RCC 7860 (cell line): ENCODE results near the gene ZNF688.
"Not testable (repeated sequence)": the region's sequence is repeated elsewhere in the genome, so short reads cannot be mapped to it uniquely, and the experiment has no call there.

Experiments used
- DNase-seq: peaks from one replicate; pipeline ENCODE4 v3.0.0-alpha.2; 2015; ENCODE audit warnings: low spot score
- FAIRE-seq: peaks from 2 replicates; lab custom pipeline; 2012; peaks lifted over from hg19 to GRCh38; lab: Jason Lieb, UNC

ZNF688 gene

DNA sequence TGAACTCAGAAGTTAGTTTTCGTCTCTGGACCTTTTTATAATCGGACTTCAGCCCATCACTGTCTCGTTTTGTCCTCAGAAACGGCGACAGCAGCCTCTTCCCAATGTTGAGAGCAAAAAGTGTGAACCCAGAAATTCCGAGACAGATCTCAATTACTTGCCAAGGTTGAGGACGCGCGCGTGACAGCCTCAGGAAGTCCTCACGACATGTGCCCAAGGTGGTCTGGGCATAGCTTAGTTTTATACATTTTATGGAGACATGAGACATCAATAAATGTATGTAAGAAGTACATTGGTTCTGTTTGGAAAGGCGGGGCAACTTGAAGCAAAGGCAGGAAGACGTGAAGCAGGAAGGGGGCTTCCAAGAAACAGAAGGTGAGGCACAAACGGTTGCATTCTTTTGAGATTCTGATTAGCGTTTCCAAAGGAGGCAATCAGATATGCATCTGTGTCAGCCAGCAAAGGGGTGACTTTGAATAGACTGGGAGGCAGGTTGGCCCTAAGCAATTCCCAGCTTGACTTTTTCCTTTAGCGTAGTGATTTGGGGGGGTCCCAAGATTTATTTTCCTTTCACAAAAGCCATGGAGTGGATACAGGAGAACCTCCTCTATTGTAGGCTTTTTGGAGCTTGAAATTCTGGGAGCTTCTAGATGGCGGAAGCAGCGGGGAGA, 36.3 kb downstream of the ZNF688 start:
- no peak for DNase-seq
- no peak for FAIRE-seq

DNA sequence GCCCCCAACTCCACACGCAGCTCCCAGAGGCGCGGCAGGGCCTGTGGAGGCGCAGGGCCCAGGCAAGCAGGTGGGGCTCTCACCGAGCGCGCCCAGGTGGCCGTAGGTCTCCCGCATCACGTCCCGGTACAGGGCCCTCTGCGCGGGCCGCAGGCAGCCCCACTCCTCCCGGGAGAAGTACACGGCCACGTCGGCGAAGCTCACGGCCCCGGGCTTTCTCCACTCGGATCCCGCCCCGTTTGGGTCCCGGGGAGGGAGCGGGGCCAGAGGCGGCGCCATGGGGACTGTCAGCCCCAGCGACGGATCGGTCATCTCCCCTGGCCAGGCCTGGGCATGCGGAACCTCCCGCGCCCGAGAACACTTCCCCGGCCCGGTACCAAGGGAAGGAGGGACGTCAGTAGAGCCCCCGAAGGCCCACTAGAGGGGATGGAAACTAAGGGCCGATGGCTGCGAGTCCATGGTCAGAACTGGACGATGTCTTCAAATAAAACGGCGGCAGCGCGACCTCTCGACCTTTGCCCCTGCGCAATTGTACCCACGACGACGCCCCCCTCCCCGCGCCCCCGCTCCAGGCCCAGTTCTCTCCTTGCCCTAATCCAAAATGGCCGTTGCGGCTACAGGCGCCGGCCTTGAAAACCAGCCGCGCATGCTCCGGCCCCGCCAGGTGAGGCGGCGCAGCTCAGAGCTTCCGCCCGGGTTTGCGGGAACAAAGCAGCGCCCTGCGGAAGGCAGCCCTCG, 37.0 kb downstream of the ZNF688 start, which contains the start of gene ZNF747:
ZNF747 (minus strand) TSS at position 491 of the 738 bp plus-strand sequence; CDS start at position 312, 179 bp downstream.
- no peak for FAIRE-seq
- peak; percentile 45 for DNase-seq

DNA sequence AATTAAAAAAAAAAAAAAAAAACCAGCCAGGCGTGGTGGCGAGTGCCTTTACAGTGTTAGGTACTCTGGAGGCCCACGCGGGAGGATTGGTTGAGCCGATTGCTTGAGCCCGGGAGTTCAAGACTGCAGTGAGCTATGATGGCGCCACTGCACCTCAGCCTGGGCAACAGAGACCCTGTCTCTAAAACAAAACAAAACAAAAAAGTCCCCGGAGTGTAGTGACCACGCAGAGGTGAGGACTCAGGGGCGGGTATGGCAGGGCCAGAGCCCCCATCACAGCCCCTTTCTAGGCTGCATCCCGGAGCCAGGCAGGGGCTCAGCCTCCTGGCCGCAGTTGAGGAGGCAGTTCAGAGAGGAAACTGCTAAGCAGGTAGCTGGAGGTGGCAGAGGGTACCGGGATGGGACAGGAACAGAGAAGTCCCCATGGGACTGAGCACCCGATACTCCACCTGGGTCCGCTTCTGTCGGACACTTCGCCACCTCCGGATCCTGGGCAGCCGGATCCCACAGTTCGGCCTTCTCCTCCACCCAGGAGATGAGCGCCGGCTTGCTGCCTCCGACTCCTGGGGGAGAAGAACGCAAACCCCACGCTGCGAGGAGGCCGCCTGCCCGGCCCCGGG, 37.7 kb downstream of the ZNF688 start:
- FAIRE-seq (no peak), DNase-seq (no peak)

DNA sequence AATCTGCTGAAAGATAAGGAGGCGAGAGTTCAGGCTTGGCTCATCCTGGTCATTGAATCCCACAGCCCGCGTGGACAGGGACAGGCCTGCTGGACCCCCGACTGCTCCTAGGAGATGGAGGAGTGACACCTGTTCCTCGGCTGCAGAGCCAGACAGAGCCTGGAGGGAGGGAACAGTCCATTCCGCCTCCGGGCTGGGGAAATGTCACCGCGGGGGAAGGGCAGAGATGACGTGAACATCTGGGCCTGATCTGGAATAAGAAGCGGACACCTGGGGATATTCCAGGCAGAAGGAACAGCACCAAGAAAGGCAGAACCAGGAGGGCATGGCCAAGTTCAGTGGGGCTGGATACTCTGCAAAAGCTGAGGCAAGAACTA, 38.4 kb downstream of the ZNF688 start:
- no peak for DNase-seq
- FAIRE-seq = no peak

DNA sequence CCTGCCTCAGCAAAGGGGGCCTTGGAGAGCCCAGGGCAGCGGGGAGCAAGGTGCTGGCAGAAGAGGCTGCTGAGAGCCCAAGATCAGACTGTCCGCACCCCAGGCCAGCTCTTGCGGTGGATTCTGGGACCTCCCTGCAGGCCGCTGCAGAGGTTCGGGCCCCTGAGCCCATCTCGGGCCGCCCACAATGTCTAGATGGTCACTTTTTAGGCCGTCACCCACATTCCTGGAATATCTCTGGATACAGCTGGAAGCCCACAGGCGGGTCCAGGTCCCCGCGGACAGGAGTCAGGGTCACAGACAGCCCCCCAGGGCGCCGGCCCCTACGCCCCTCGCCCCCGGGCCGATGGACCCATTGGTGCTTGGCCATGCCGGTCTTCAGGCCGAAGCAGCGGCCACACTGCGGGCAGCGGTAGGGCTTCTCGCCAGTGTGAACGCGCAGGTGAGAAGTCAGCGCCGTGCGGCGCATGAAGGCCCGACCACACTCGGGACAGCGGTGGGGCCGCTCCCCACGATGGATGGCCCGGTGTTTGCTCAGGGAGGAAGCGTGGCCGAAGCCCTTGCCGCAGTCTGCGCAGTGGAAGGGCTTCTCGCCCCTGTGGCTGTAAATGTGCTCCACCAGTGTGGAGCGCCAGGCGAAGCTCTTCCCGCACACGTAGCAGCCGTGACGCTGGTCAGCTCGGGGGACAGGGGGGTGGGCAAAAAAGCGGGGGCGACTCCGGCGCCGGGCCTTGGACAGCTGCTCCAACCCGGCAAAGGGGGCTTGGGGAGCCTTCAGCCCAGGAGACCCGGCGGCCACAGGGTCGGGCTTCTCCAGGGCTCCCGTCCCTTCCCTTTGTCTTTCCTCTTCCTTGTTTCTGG, 39.0 kb downstream of the ZNF688 start:
- DNase-seq (no peak), FAIRE-seq (no peak)

DNA sequence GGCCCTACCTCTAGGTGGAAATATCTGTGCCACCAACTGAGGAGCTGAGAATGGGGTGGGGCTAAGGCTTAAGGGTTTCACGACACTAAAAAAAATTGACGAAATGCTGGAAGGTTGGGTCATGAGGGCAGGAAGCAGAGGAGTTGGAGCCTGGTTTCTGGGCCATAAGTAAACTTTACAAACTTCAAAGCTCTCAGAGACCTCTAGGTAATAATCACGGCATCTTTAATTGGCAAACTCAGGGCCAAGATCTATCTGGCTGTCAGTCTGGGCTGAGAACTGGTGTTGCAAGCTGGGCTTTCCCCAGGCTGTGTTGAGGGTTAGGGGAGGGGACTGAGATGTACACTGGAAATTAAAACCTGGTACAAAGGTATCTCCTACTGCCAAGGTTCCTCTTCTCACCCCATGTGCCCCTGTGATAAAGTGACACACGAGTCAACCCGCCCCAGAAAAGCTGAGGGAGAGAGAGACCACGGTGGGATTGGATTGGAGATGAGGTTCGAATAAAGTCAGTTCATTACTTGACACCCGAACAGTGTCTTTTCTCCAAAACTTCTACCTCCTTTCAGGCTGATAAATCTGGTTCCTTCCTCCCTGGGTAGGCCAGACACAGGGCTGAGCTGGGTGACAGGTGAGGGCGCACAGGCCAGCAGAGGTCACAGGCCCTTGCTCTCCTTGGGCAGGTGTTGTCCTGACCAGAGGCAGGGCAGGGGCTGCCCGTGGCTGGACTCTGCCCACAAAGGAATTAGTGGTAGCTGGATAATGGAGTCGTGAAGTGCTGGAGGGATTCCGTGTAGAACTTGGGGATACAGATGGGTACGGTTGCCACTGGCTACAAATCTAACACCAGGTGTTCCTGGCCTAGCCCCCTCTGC, 41.1 kb downstream of the ZNF688 start:
- DNase-seq (no peak), FAIRE-seq (no peak)

DNA sequence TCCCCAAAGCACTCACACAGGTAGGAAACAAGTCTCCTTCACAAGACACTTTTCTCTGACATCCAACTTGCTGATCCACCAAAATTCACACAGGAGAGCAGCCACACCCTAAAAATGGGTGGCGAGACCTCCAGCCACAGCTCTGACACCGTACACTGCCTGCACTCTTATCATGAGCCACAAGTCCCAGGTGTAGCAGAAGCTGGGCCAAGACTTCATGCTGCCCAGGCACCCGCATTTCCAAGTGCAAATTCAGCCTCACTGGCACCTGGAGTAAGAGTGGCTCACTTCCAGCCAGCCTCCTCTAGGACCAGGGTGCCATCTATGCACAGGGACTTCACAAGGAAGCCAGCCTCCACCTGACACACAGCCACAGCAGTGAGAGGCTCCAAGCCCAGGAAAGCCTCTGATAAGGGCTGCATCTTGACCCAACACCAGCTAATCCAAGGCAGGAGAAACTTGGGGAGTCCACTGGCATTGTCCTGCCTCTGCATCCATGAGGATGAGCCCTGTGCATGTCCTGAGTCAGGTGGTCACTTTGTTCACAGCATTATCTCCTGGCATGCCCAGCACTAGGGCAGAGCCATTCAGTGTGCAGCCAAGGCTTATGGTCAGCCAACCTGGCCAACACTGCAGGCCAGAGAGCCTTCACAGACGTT, 42.6 kb downstream of the ZNF688 start:
- FAIRE-seq = no peak

DNA sequence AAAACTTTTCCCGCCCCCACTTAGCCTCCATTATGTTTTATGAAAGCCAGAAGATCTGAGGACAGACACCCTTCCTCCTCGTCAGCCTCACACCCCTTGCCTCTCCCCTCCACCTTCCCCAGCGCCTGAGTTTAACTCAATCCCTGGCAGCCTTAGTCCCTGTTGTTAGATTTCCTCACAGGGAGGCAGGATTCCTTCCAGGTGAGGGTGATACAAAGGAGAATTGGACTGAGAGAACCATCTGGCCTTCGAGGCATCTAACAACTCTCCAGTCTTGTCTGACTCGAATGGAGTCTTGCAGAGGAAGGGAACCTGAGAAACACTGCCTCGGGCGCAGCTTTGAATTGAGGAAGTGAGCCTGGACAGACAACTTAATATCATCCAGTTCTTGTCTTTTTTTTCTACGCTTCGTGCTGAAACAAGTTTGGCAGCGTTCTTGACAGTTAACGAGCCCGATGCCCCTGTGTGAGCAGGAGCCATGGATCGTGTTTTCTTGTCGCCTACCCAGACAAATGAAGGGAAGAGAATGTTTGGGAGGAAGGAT, 43.8 kb downstream of the ZNF688 start:
- FAIRE-seq (no peak), DNase-seq (no peak)

More for the DNA sequence above, 42.6 kb downstream of the ZNF688 start:
- no peak for DNase-seq

DNA sequence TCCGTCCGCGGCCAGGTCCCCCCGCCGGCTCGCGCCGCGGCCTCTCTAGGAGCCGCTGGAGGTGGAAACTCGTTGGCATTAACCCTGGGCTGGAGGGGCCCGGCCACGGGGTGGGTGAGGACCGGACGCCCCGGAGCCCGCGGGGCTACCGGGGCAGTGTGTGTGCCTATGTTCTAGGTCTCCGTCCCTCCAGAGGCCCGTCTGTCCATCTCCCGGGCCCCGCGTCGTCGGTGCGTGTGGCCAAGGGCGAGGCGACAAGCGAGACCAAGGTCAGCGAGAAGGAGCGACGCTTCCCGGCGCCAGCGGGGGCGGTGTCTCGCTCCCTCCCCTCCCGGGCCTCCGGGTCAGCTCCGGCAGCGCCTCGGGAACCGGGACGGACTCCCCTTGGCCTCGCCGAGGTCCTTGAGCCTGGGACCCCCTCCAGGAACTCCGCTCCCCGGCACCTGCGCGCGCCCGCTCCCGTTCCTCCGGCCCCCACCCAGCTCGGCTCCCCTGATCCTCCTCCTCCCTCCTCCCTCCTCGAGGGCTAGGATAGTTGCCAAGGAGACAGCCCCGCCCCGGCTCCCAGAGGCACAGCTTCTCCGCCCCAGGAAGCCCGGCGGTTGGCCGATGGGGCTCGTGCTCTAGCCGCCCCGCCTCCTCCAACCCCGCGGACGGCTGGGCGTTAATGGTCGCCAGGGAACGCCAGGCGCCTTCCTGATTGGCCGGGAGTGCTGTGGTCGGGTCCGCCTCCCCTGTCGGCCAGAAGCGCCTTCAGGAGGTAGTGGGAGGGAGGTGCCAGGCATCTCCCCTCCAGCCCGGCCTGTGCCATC, 44.5 kb downstream of the ZNF688 start:
- FAIRE-seq (peak; percentile 82), DNase-seq (peak; percentile 91)

DNA sequence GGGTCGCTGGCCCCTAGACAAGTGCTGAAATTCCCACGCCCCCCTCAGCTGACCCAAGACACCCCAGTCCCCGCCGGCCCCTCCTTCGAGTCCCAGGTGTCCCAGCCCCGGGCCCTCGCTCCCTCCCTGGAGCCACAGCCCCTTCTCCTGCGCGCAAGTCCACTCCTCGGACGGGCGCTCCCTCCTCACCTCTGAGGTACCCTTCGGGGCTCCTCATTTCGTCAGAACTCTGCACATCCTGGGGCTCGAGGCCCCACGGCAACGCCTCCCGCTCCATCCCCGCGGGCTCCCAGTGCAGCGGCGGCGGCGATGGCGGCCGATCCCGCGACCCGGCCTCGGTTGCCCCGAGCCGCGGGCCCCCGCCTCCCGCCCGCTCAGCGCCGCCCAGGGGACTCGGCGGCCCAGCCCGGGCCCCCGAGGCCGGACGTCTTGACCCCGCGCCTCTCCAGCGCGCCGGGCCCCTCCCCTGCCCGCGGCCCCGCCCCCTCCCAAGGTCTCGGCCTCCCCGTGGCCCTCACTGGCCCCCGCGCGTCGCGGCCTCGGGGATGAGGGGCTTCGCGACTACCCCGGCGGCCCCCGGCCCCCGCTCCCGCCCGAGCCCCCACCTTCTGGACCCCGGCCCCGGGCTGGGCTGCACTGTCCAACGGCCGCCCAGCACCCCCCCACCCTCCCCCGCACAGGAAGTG, 45.2 kb downstream of the ZNF688 start, which contains the start of gene ZNF768:
ZNF768 (minus strand) TSS at position 430 of the 686 bp plus-strand sequence; CDS start at position 277, 153 bp downstream.
- DNase-seq (no peak), FAIRE-seq (no peak)

DNA sequence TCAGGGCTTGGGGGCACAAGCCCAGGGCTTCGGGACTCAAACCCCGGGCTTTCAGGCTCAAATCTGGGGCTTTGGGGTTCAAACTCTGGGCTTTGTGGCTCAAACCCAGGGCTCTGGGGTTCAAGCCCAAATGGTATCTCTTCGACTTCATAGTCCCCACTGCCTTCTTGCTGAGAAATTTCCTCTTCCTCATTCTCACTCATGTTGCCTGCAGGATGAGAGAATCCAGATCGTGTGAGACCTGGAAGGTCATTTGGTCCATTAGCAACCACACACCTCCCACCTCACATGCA, 45.7 kb downstream of the ZNF688 start:
- FAIRE-seq (no peak), DNase-seq (no peak)

DNA sequence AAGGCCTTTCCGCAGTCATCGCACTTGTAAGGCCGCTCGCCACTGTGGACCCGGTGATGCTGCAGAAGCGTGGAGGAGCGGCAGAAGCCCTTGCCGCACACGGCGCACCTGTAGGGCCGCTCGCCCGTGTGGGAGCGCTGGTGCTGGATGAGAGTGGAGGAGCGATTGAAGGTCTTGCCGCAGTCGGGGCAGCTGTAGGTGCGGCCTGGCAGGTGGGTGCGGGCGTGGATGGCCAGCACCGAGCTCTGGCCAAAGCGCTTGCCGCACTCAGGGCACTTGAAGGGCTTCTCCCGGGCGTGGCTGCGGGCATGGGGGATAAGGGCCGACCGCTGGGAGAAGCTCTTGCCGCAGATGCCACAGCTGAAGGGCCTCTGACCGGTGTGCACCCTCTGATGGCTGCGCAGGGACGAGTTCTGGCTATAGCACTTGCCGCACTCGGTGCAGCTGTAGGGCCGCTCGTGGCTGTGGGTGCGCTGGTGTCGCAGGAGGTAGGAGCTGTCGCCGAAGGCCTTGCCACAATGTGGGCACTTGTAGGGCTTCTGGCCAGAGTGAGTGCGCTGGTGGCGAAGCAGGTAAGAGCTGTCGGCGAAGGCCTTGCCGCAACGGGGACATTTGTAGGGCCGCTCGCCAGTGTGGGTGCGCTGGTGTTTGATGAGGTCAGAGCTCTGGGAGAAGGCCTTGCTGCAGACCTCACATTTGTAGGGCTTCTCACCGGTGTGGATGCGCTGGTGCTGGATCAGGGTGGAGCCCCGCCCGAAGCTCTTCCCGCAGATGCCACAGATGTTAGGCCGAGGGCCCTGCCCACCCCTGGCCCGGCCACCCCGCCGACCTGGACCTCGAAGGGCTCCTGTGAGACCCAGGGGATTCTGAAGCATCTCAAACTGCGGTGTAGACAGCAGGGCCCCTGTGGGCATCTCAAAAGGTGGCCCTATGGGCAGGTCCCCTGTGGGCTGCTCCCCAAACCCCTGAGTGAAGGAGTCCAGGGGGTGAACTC, 46.6 kb downstream of the ZNF688 start:
- FAIRE-seq = no peak

DNA sequence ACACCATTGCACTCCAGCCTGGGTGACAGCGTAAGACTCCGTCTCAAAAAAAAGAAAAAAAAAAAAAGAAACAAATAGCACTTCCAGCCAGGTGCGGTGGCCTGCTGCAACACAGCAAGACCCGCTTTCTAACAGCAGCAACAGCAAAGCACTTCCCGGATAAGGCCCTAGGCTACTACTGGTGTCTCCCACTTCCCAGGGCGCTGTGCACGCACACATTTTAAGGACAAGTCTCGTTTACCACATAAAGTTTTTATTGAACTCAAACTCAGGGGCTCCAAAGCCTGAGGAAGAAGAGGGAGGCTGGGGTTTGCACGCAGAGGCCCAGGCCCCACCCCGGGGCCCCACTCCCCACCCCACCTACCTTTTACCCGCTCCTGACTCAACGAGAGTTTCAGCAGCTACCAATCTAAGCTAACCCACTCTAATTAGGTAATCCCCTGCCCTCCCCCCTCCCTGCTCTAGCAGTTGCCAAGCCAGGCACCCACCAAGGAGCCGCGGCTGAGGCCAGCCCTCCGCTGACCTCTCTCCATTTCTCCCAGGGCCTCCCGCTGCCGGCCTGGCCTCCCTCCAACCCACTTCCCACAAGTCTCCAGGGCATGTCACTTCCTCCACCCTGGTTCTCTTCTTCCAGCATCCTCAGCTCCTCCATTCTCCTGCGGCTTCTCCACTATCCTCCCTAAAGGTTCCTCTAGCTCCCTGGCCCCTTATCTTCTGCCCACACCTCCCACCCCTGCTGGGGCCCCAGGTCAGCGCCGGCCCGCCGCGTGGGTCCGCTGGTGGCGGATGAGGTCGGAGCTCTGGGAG, 47.5 kb downstream of the ZNF688 start:
- DNase-seq (no peak), FAIRE-seq (no peak)

More for the DNA sequence above, 46.6 kb downstream of the ZNF688 start:
- DNase-seq = no peak

DNA sequence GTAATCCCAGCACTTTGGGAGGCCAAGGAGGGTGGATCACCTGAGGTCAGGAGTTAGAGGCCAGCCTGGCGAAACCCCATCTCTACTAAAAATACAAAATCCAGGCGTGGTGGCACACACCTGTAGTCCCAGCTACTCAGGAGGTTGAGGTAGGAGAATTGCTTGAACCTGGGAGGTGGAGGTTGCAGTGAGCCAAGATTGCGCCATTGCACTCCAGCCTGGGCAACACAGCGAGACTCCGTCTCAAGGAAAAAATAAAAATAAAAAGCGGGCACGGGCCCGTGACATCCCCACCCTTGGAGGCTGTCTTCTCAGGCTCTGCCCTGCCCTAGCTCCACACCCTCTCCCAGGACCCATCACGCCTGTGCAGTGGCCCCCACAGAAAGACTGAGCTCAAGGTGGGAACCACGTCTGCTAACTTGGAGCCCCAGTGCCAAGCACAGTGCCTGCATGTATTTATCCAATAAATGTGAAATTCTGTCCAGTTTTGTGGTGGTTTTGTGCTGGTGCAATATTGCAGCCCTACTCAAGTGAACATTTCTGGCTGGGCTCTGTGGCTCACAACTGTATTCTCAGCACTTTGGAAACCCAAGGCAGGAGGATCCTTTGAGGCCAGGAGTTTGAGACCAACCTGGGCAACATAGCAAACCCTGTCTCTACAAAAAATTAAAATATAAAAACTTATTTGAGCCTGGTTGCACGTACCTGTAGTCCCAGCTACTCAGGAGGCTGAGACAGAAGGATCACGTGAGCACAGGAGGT, 48.6 kb downstream of the ZNF688 start:
- DNase-seq, FAIRE-seq: not testable (repeated sequence)
